K562 (cell line): ENCODE results near the gene NMRK1. TPM values are rescaled to one million over a fixed set of nuclear protein-coding genes. Genes with fewer than 3 reads are reported as not detected.

Source experiments
- BDP1 ChIP-seq: IDR thresholded peaks from 3 replicates; pipeline ENCODE4 v1.6.1; 2011; ENCODE audit not compliant: insufficient read length, insufficient read depth
- CREM ChIP-seq: IDR thresholded peaks from 2 replicates; pipeline ENCODE4 v1.6.1; 2014; ENCODE audit warnings: antibody characterized with exemption, low read depth
- ELF1 ChIP-seq: fragments of 200-800 bp; sonication (Bioruptor generic); IDR thresholded peaks from 2 replicates; pipeline ENCODE4 v1.6.1; 2016; ENCODE audit warnings: missing genetic modification characterization, missing compliant biosample characterization
- ELK1 ChIP-seq: sonication (generic); formaldehyde crosslinking; IDR thresholded peaks from 2 replicates; pipeline ENCODE4 v1.8.1; 2022; ENCODE audit warnings: missing genetic modification reagents
- FOXK1 ChIP-seq: sonication (generic); formaldehyde crosslinking; IDR thresholded peaks from 2 replicates; pipeline ENCODE4 v1.8.0; 2022; ENCODE audit warnings: missing genetic modification reagents, mild to moderate bottlenecking, borderline replicate concordance
- GABPA ChIP-seq: fragments of 200-800 bp; sonication (Bioruptor generic); conservative IDR thresholded peaks from 2 replicates; pipeline ENCODE4 v1.6.1; 2016; ENCODE audit warnings: low read depth, missing genetic modification characterization, missing compliant biosample characterization
- KAT7 ChIP-seq: sonication (generic); formaldehyde crosslinking; IDR thresholded peaks from 2 replicates; pipeline ENCODE4 v1.8.0; 2022; ENCODE audit warnings: missing genetic modification reagents, mild to moderate bottlenecking, borderline replicate concordance
- KAT8 ChIP-seq: fragments of 450-650 bp; IDR thresholded peaks from 2 replicates; pipeline ENCODE4 v1.6.1; 2016; ENCODE audit warnings: low read depth, mild to moderate bottlenecking
- MAFK ChIP-seq: IDR thresholded peaks from 2 replicates; pipeline ENCODE4 v1.6.1; 2011; ENCODE audit warnings: low read length, improper control_type of control experiment
- MAZ ChIP-seq, 2 experiments: fragments of 450-650 bp in 1 of 2; sonication (generic) in 1 of 2; formaldehyde crosslinking; IDR thresholded peaks in 1 of 2; conservative IDR thresholded peaks in 1 of 2; 2 replicates each; pipeline versions ENCODE4 v1.4.0 to v1.5.0; 2020; ENCODE audit warnings: mild to moderate bottlenecking in 1 of 2, missing genetic modification reagents in 1 of 2
- MNT ChIP-seq, 2 experiments: fragments of 450-650 bp; conservative IDR thresholded peaks; 2 replicates each; pipeline ENCODE4 v1.6.1; 2017; ENCODE audit warnings: mild to moderate bottlenecking in 2 of 2, moderate library complexity in 2 of 2
- PATZ1 ChIP-seq: fragments of 250-450 bp; sonication (Bioruptor Pico); IDR thresholded peaks from 2 replicates; pipeline ENCODE4 v1.5.0; 2020; ENCODE audit warnings: mild to moderate bottlenecking, borderline replicate concordance
- PHF20 ChIP-seq: fragments of 450-650 bp; IDR thresholded peaks from 2 replicates; pipeline ENCODE4 v1.6.1; 2018; ENCODE audit not compliant: partially characterized antibody
- POLR3G ChIP-seq: IDR thresholded peaks from 2 replicates; pipeline ENCODE4 v1.6.1; 2011; ENCODE audit not compliant: insufficient read length, insufficient replicate concordance; ENCODE audit errors: extremely low read depth
- PTRF ChIP-seq: fragments of 450-650 bp; IDR thresholded peaks from 2 replicates; pipeline ENCODE4 v1.6.1; 2016; ENCODE audit warnings: mild to moderate bottlenecking, missing genetic modification characterization, missing compliant biosample characterization
- PTTG1 ChIP-seq: fragments of 450-650 bp; IDR thresholded peaks from 2 replicates; pipeline ENCODE4 v1.6.1; 2016; ENCODE audit warnings: low read depth, mild to moderate bottlenecking, missing genetic modification characterization, missing compliant biosample characterization
- SIRT6 ChIP-seq: IDR thresholded peaks from one replicate; pipeline ENCODE4 v1.6.1; 2012; ENCODE audit warnings: low read depth, mild to moderate bottlenecking, control low read depth, inconsistent platforms, low read length, moderate library complexity
- SMARCC2 ChIP-seq: fragments of 450-650 bp; IDR thresholded peaks from 2 replicates; pipeline ENCODE4 v1.6.1; 2017; ENCODE audit warnings: antibody characterized with exemption, moderate library complexity, mild to moderate bottlenecking, low read depth
- ZFPM2 ChIP-seq: fragments of 250-450 bp; sonication (Bioruptor Pico); IDR thresholded peaks from 2 replicates; pipeline ENCODE4 v1.5.1; 2022; ENCODE audit warnings: mild to moderate bottlenecking
- ZFX ChIP-seq: sonication (generic); formaldehyde crosslinking; IDR thresholded peaks from 2 replicates; pipeline ENCODE4 v1.8.0; 2022; ENCODE audit warnings: mild to moderate bottlenecking, missing genetic modification reagents, moderate library complexity
- ZNF175 ChIP-seq: fragments of 200-800 bp; sonication (Bioruptor generic); IDR thresholded peaks from 2 replicates; pipeline ENCODE4 v1.6.1; 2016; ENCODE audit warnings: low read depth, mild to moderate bottlenecking, missing genetic modification characterization, missing compliant biosample characterization
- ZNF395 ChIP-seq: fragments of 200-800 bp; sonication (Bioruptor generic); IDR thresholded peaks from 2 replicates; pipeline ENCODE4 v1.6.1; 2017; ENCODE audit warnings: missing genetic modification characterization, missing compliant biosample characterization
- polyA plus RNA-seq, 8 experiments: library from polyadenylated mRNA; depleted of rRNA in 4 of 8; stranded (reverse) in 5 of 8; unstranded in 3 of 8; fragments of >200 nt; fragmentation: Nextera tagmentation in 2 of 8; fragmentation: Illumina TruSeq in 1 of 8; extraction: Ambion mirVana in 2 of 8; extraction: Trizol in 1 of 8; gene quantifications; 2 replicates each; pipeline versions ENCODE4 v1.2.1 to v1.2.3, GENCODE V29; 2011 to 2014; ENCODE audit warnings: inconsistent platforms in 1 of 8, missing spikeins in 1 of 8
- total RNA-seq, 7 experiments: library from RNA; depleted of rRNA in 6 of 7; stranded (reverse); fragments of >200 nt in 6 of 7; fragmentation: Illumina TruSeq in 2 of 7; extraction: Trizol in 2 of 7; gene quantifications; 2 replicates each; pipeline versions ENCODE4 v1.2.1 to v1.2.3, GENCODE V29; 2011 to 2021; ENCODE audit warnings: low replicate concordance in 1 of 7

The NMRK1 gene
- total and polyA plus RNA-seq, 9 of the 15 experiments (the other 6 are each of a cell fraction or from before 2014, with no cell fraction given): 1.1 to 3.5 (median 1.7) TPM

GRCh38 chr9:75088646-75089372, 854 bp upstream of the NMRK1 start (continued):
- no peak for TF ChIP-seq ZNF175 (CRISPR knock-in tag)
- TF ChIP-seq CREM: no peak
- no peak for TF ChIP-seq KAT7 (CRISPR knock-in tag)
- no peak for TF ChIP-seq MAFK
- TF ChIP-seq POLR3G: no peak
- no peak for TF ChIP-seq KAT8
- 0 out of 2 replicates have a peak, but pooled peaks have one; percentile 55 for TF ChIP-seq GABPA
- no peak for TF ChIP-seq PTRF (tag)
- no peak for TF ChIP-seq BDP1
- peak in 1 of 2 experiments; percentile 30; a peak in 2 of 4 replicates for TF ChIP-seq MAZ (CRISPR knock-in tag; conservative IDR thresholded peaks at IDR 0.05 in 1 of 2, IDR thresholded peaks at IDR 0.05 in 1 of 2)
- TF ChIP-seq PHF20: no peak
- TF ChIP-seq ZFX (CRISPR knock-in tag): no peak; the same call in 1 of the 2 replicates
- TF ChIP-seq ELF1: peak; percentile 44; the same call in 1 of the 2 replicates
- no peak for TF ChIP-seq PTTG1 (tag)
- no peak for TF ChIP-seq ELK1 (CRISPR knock-in tag)
- TF ChIP-seq SMARCC2: no peak
- TF ChIP-seq MNT (conservative IDR thresholded peaks at IDR 0.05): no peak
- TF ChIP-seq PATZ1 (CRISPR knock-in tag): no peak
- TF ChIP-seq FOXK1 (CRISPR knock-in tag): no peak
- no peak for TF ChIP-seq SIRT6
- no peak for TF ChIP-seq ZFPM2
- peak; percentile 13; the same call in 1 of the 2 replicates for TF ChIP-seq ZNF395
